Transverse colon (tissue), 4 donors: ENCODE results near the gene PRKD3. TPM values are rescaled to one million over a fixed set of nuclear protein-coding genes. Genes with fewer than 3 reads are reported as not detected.

Source experiments
- DNase-seq: peaks from one replicate; pipeline ENCODE4 v3.0.0-alpha.2; 2019
- H3K27ac ChIP-seq, 4 donors: fragments of 200-600 bp; sonication (generic); 2 replicates each; pipeline ENCODE4 v1.5.1; 2016 to 2018; ENCODE audit warnings: inconsistent platforms in 4 of 4
- H3K27me3 ChIP-seq: fragments of 200-600 bp; sonication (generic); 2 replicates; pipeline ENCODE4 v1.5.1; 2017; ENCODE audit warnings: inconsistent platforms
- H3K36me3 ChIP-seq, 4 donors: fragments of 200-600 bp; sonication (generic); 2 replicates each; pipeline ENCODE4 v1.5.1; 2017 to 2019; ENCODE audit warnings: inconsistent platforms in 4 of 4
- H3K4me1 ChIP-seq, 4 donors: fragments of 200-600 bp; sonication (generic); 2 replicates each; pipeline ENCODE4 v1.5.1; 2017 to 2020; ENCODE audit warnings: inconsistent platforms in 4 of 4
- H3K4me3 ChIP-seq, 4 donors: fragments of 200-600 bp; sonication (generic); 1 replicate in 1 of 4; 2 replicates in 3 of 4; pipeline versions ENCODE4 v1.5.1 to v1.6.1; 2017 to 2019; ENCODE audit warnings: inconsistent platforms in 4 of 4
- H3K9me3 ChIP-seq, 2 donors: fragments of 200-600 bp; sonication (generic); 2 replicates each; pipeline ENCODE4 v1.5.1; 2017 to 2019; ENCODE audit warnings: inconsistent platforms in 2 of 2
- EP300 ChIP-seq: sonication (generic); formaldehyde crosslinking; IDR thresholded peaks from one replicate; pipeline ENCODE4 v1.6.1; 2017; ENCODE audit warnings: antibody characterized with exemption, low read depth
- POLR2A ChIP-seq: fragments of 450-650 bp; IDR thresholded peaks from one replicate; pipeline ENCODE4 v1.6.1; 2016; ENCODE audit warnings: antibody characterized with exemption, mild to moderate bottlenecking, moderate library complexity
- POLR2AphosphoS5 ChIP-seq, 3 donors: sonication (generic); formaldehyde crosslinking; IDR thresholded peaks; one replicate each; pipeline ENCODE4 v1.6.1; 2016; ENCODE audit warnings: antibody characterized with exemption in 3 of 3
- WGBS, 2 donors: methylation state at CpG; one replicate each; pipeline ENCODE4 v1.1.5; 2018; ENCODE audit warnings: low coverage in 1 of 2; 5-methylcytosine and 5-hydroxymethylcytosine counted together
- in situ Hi-C, 4 donors: fragments of 200-750 bp; cut with MboI; loops; one replicate each; pipeline versions ENCODE4 v1.15.0 to v1.15.1; 2017; ENCODE audit warnings: low sequenced_read_pairs in 3 of 4, low pct_ligation_motif_present in 1 of 4, low pct_unique_long_range_greater_than_20kb in 1 of 4
- intact Hi-C: fragments of 100-400 bp; cut with DNase I; formaldehyde crosslinking; loops from one replicate; pipeline ENCODE4 v1.15.1; 2023; ENCODE audit warnings: low total_unique reads
- total RNA-seq, 4 donors: library from RNA; depleted of rRNA; stranded (reverse); fragments of >200 nt; gene quantifications; one replicate each; pipeline ENCODE4 v1.1.0, GENCODE V29; 2016
- TF ChIP-seq, protein P1 (sequence below), 5 experiments: fragments of 200-600 bp in 3 of 5; fragments of 450-650 bp in 2 of 5; sonication (generic) in 3 of 5; IDR thresholded peaks; 1 replicate in 2 of 5; 2 replicates in 3 of 5; pipeline ENCODE4 v1.5.1; 2016 to 2017; ENCODE audit warnings: antibody characterized with exemption in 5 of 5, inconsistent platforms in 3 of 5, mild to moderate bottlenecking in 2 of 5, moderate library complexity in 1 of 5

PRKD3 gene
- total RNA-seq, 4 donors from 2014 or later: 2.6 to 83.8 (median 28.6) TPM

DNA sequence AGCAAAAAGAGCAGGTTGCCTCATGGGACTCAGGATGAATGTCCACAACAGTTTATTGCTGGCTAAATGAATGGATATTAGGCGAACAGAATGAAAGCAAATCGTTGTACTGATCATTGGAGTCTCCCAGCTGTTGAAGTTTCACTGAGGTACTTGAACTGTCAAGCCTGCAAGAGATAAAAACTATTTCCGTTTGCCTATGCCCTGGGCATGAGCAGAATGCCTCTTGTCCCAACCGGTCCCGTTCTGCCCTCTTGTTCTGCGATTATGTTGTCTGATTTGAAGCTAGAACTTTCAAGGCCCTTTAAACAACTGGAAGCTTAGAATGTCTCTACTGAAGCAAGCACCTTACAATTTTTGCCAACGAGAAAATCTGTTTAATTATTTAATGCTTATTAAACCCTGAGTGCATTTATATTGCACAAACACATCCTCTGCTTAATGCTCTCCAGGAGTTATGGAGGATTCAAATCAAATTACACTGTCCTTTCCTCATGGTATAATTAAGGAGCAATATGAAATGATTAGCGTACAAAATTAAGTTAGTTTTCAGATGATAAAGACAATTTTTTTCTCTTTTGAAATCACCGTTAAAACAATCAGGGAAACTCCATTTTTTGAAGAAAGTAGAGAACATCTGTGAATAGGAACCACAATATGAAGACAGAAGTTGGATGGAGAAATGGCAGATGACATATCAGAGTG lies 37.5 kb upstream of the PRKD3 start:
- no peaks in the 10 kb centered on the region for H3K27me3 ChIP-seq
- WGBS, 2 donors: 92 to 96% methylated on average over 9 of the region's 9 CpGs
- DNase-seq: no peak
- no peaks in the 10 kb centered on the region for H3K9me3 ChIP-seq
- no peak overlapping the region for H3K4me3 ChIP-seq
- peaks cover 0 to 10% (median 3%) of the 10 kb centered on the region in 4 donors for H3K4me1 ChIP-seq
- TF ChIP-seq, protein P1, sequence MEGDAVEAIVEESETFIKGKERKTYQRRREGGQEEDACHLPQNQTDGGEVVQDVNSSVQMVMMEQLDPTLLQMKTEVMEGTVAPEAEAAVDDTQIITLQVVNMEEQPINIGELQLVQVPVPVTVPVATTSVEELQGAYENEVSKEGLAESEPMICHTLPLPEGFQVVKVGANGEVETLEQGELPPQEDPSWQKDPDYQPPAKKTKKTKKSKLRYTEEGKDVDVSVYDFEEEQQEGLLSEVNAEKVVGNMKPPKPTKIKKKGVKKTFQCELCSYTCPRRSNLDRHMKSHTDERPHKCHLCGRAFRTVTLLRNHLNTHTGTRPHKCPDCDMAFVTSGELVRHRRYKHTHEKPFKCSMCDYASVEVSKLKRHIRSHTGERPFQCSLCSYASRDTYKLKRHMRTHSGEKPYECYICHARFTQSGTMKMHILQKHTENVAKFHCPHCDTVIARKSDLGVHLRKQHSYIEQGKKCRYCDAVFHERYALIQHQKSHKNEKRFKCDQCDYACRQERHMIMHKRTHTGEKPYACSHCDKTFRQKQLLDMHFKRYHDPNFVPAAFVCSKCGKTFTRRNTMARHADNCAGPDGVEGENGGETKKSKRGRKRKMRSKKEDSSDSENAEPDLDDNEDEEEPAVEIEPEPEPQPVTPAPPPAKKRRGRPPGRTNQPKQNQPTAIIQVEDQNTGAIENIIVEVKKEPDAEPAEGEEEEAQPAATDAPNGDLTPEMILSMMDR (IDR thresholded peaks at IDR 0.05): no peak
- no peak for TF ChIP-seq POLR2A
- no peak for TF ChIP-seq POLR2AphosphoS5 (IDR thresholded peaks at IDR 0.05)
- no peak for TF ChIP-seq EP300
- H3K36me3 ChIP-seq: peaks cover 0 to 4% (median 0%) of the 10 kb centered on the region in 4 donors
- in situ Hi-C loops: no loop called here
- H3K27ac ChIP-seq: no peak overlapping the region
- intact Hi-C loops: no loop called here

DNA sequence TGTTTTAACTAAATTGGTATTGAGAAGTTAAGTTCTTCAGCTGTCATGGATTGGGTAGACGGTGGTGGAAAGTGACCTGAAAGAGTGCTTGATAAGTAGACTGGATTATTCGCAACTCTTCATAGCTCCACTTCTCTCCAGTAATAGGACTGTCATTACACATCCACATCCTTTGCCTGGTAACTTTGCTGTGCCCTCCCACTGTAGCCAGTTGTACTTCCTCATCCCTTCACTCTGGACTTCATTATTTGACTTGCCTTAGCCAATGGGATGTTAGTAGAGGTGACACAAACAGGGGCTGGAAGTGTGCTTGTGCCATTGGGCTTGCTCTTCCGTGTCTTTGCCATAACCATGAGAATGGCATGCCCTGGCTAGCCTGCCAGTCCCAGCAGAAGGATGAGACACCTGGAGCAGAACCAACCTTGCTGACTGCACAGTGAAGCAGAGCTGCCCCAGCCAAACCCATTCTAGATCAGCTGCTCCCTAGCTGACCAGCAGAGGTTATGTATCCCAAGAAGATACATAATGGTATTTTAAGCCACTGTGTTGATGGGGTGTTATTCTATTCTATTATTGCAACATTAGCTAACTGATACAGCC lies 36.7 kb upstream of the PRKD3 start:
- Histone ChIP-seq H3K27ac (no peak overlapping the region), H3K4me1 (peaks cover 0 to 9% (median 4%) of the 10 kb centered on the region in 4 donors), H3K4me3 (no peak overlapping the region), H3K9me3 (no peaks in the 10 kb centered on the region), H3K36me3 (peaks cover 0 to 4% (median 0%) of the 10 kb centered on the region in 4 donors), H3K27me3 (no peaks in the 10 kb centered on the region)
- DNase-seq: no peak
- intact Hi-C loops (no loop called here), in situ Hi-C loops (no loop called here)
- 96 to 100% methylated on average over 2 to 3 of the region's 3 CpGs for WGBS, 2 donors
- no peak for TF ChIP-seq EP300
- no peak for TF ChIP-seq POLR2AphosphoS5 (IDR thresholded peaks at IDR 0.05)
- TF ChIP-seq POLR2A: no peak
- TF ChIP-seq, protein P1 (IDR thresholded peaks at IDR 0.05): no peak

DNA sequence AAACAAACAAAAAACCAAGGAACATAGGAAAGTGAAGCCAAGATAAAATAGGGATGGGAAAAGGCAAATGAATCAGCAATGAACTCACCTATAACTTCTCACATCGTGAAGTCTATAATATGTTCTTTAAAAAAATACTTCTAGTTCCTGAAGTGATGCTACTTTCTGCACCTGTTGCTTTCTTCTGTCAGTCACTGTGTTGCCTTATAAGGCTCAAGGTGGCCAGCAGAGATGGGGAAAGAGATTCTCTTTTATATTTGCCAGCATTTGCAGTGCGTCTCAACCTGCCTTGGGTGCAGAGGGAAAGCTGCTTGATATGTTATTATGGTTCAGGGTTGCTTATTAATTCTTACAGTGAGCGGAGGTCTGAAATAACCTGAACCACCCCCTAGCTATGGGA lies 33.8 kb upstream of the PRKD3 start:
- peaks cover 0 to 4% (median 0%) of the 10 kb centered on the region in 4 donors for H3K36me3 ChIP-seq
- H3K4me3 ChIP-seq: no peak overlapping the region
- in situ Hi-C loops: no loop called here
- no peaks in the 10 kb centered on the region for H3K27me3 ChIP-seq
- 80 to 94% methylated on average over 2 to 3 of the region's 3 CpGs for WGBS, 2 donors
- no peak overlapping the region for H3K27ac ChIP-seq
- H3K9me3 ChIP-seq: no peaks in the 10 kb centered on the region
- intact Hi-C loops: no loop called here
- no peak for DNase-seq
- peaks cover 0 to 9% (median 4%) of the 10 kb centered on the region in 4 donors for H3K4me1 ChIP-seq
- TF ChIP-seq, protein P1 (IDR thresholded peaks at IDR 0.05): no peak
- no peak for TF ChIP-seq POLR2A
- TF ChIP-seq POLR2AphosphoS5 (IDR thresholded peaks at IDR 0.05): no peak
- no peak for TF ChIP-seq EP300

DNA sequence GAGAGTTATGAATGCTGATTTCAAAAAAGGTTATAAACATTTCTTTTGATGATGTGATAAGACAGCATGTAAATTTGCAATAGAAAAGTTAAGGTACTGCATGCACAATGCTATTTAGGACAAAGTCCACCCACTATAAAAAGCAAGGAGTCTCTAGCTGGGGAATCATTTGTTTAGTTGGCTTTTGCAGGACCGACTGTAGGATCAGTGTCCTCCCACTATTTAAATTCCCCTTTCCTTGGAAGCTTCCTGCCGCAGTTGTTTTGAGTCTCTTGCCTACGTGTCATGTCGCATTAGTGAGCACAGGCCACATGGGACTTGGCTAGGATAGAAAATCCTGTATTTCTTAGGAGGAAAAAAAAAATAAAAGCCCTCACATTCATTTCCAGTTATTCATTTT lies 32.9 kb upstream of the PRKD3 start:
- Histone ChIP-seq H3K36me3 (peaks cover 0 to 4% (median 0%) of the 10 kb centered on the region in 4 donors), H3K9me3 (no peaks in the 10 kb centered on the region), H3K4me1 (peaks cover 0 to 9% (median 4%) of the 10 kb centered on the region in 4 donors), H3K27ac (no peak overlapping the region), H3K4me3 (no peak overlapping the region), H3K27me3 (no peaks in the 10 kb centered on the region)
- DNase-seq: no peak
- 28 to 54% methylated on average over 4 of the region's 4 CpGs for WGBS, 2 donors
- TF ChIP-seq POLR2A (no peak), EP300 (no peak), POLR2AphosphoS5 (IDR thresholded peaks at IDR 0.05) (no peak)
- TF ChIP-seq, protein P1 (IDR thresholded peaks at IDR 0.05): no peak
- intact Hi-C loops (no loop called here), in situ Hi-C loops (no loop called here)
